Occipital lobe (tissue), 2 donors: Measurements from ENCODE around the gene METTL25B. TPM values are rescaled to one million over a fixed set of nuclear protein-coding genes. Genes with fewer than 3 reads are reported as not detected.
"Not testable (repeated sequence)": the region's sequence is repeated elsewhere in the genome, so short reads cannot be mapped to it uniquely, and the experiment has no call there.

Experiments used
- DNase-seq: peaks from one replicate; lab custom pipeline; 2025; lab: John Stamatoyannopoulos, UW
- total RNA-seq: library from RNA; depleted of rRNA; stranded (reverse); fragments of >200 nt; gene quantifications from one replicate; pipeline ENCODE4 v1.2.3, GENCODE V29; 2014

Gene METTL25B
- total RNA-seq, 1 donor from 2014 or later = 9.2 TPM

- DNase-seq = no peak
Observed at GRCh38 chr1:156747742-156748669, 19.7 kb downstream of the METTL25B start.

DNA sequence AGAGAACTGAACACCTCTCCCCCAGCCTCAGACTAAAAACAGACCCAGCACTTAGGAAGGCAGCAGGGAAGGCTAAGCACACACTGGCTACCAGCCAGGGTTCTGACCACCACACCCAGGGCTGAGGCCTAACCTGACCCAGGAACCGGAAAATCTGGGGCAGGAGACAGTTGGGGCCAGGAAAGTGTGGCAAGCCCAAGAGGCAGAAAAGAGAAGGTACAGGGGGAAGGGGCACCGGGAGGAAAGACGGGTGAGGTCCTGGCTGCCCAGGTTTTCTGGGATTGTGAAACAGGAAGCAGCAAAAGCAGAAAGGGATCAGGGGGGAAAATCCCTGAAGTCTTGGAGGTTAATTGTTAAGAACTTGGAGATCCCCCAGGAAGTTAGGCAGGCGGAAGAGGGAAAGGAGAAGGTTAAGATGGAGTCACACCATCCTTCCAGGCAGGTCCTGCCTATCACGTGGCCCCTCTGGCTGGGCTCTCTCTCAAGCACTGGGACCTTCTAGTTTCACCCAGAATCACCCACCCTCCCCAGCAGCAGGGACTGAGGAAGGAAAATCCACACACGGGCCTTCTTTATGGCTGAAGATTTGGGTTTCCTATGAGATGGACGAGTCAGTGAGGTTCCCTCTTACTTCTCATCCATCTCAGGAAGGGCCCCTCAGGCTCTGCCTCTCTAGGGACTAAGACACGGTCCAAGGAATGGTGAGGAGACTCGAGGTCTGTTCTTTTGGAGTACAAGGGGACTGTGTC lies 20.6 kb downstream of the METTL25B start:
- DNase-seq = no peak

DNA sequence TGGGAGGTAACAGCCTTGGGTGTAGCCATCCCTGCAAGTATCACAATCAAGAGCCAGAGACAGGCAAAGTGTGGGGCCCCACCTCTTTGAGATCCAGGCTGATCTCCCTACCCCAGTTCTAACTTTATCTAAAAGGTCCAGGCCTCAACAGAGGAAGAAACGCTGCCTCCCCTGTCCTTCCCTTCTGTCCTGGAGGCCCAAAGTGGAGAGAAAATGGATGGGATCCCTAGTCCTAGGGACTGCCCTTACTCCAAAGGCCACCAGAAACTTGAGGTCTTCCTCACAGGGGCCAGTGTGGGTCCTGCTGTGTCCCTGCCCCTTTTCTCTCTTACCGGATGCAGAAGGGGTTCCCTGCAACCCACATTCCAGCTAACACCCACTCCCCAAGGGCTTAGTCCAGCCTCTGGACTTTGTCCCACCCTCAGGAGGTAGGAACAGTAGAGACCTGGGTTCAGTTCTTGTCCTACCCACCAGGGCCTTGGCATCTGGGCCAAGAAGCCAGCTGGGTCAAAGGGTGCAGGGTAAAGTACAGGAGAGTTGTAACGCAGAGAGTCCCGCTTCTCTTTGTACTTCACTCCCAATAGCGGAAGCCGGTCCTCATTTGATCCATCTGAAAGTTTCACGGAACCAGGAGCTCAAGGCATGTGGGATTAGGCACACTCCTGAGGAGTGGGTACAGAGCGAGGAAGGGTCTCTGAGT lies 21.3 kb downstream of the METTL25B start:
- DNase-seq = no peak

DNA sequence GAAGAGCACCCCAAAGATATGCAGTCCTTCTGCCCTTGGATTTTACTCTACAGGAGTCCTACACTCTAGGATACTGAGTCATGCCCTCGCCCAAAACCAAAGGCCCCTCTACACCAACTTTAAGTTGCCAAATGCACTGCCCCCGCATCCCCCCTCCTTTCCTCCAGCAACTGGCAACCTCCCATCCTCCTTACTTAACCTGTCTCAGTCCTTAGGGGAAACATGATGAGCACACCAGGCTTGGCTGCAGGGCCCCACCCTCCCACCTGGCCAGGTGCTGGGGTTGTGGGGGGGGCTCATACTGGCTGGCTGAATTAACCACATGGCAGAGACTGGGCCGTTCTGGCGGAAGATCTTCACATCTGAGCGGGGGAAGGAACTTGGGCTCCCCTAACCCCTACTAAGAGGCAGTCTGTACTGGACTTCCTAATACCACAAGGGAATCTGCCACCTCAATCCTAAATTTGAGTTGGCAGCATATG lies 22.0 kb downstream of the METTL25B start:
- DNase-seq = no peak

DNA sequence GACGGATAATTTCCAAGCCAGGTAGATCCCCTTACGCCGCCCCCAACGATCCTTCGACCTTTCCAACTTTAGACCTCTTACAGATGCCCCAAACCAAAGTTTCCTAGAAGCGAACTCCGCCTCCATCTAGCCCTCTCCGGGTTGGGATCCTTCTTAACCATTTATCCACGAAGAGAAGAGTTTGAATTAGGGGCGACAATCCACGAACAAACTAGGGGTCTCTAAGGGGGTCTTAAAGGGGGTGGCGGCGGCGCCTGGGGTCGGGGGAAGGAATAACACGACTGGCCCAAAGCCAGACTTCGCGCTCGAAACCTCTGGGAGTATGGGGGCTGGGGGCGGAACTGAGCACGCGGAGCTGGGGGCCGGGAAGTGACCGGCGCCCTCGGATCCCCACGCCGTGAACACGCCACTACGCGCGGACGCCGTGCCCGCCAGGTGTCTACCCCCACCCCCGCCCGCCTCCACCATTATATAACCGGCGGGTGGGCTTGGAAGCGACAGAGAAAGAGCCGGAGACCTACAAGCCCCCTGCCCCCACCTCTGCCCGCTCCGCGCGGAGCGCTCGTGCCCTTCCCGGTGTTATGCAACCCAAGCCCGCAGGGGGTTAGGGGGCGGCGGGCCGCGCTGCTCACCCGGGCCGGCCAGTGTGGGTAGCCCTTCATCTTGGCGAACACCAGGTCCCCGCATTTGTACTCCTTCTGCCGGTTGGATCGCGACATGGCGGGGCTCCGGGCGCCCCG lies 22.6 kb downstream of the METTL25B start:
- no peak for DNase-seq

GRCh38 chr1:156751451-156751756 lies 23.1 kb downstream of the METTL25B start, which contains the start of gene HDGF:
HDGF (minus strand) TSS chr1:156751675; CDS start chr1:156751429, 246 bp downstream.
- DNase-seq = no peak

DNA sequence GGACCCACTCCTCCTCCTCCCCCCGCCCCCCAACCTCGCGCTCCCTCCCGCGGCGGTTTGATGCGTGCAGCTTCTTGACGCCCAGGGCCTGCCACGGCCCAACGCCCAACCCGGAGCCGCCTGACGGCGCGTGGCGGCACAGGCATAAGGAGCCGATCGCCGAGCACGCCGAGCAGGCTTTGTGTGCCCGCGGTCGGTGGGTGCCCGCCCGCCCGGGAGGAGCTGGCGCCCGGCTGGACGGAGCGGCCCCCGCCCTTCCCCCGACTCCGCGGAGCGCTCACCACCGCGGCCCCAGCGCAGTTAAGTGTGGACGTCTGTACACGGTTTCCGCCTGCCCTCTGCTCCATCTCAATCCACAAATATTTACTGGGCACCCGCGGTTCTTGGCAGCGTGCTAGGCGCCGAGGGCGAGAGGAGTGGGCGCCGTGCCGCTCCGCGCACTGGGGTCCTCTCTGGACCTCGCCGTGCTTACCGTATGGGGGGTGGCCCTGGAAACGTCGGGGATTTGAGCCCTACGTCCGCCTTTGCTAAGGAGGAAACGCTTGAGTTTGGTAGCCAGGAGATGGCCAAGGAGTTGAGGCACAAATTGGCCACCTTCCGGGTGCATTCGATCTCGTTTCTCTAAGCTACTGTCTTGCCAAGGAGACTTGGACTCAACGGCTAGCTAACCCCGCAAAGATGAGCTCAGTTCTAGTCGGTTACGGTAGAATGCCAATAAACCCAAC lies 23.6 kb downstream of the METTL25B start:
- peak; percentile 99 for DNase-seq

DNA sequence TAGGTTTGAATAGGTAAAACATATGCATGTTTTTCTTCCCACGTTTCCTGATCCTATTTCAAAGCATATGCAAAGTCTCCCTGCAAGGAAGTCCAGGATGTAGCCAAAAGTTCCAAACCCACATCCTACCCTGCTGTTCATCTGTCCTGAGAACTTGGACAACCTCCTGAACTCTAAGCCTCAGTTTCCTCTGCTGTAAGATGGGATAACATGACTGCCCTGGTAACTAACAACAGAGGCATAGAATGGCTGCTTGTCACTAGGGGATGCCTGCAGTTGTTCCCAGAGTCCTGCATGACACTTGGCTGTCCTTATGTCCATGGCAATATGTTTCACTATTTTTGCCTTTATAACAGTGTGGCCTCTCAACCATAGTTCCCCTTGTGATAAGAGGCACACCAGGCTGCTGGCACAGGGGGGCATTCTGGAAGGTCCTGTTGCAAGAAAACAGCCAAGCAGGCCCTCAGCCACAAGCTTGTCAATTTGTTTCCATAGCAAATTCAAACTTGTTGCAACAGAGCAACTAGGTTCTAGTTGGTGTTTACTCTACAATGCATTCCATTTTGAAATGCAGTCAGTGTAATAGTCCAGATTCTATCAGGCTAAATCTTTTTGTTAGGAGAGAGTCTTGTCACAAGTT lies 24.7 kb downstream of the METTL25B start:
- no peak for DNase-seq

DNA sequence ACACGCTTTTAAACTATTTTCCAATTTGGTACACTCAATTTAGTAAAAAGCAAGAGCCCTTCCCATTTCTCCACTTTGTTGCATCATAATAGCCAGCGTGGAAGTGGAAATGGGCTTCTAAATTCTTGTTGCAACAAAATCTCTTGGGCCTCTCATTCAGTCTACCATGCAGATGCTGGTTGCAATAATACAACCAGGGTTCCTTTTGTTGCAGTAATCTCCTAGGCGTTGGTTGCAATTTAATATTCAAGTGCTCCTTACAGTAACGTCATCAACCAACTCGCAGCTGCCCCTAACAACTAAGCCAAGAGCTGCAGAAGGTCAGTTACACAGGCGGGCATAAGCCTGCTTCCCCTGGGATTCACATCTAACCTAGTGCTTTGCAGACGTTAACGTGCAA lies 25.9 kb downstream of the METTL25B start:
- DNase-seq = no peak

DNA sequence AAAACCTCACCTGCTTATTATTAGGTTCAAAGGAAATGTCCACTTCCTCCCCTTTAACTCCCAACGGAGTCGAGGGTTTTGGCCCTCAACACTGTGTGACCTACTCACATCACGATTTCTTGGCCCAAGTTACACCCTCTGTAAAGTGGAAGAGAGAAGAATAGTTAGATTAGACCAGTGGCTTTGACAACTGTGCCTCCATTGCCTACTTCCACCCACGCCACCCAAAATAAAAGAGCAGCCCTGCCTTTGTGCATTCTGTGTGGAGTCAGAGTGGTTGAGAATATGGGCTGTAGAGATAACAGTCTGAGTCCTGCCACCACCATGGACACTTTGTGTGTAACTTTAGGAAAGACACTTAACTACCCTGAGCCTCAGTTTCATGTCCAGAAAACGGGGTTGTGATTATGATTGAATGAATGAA lies 27.3 kb downstream of the METTL25B start:
- no peak for DNase-seq

DNA sequence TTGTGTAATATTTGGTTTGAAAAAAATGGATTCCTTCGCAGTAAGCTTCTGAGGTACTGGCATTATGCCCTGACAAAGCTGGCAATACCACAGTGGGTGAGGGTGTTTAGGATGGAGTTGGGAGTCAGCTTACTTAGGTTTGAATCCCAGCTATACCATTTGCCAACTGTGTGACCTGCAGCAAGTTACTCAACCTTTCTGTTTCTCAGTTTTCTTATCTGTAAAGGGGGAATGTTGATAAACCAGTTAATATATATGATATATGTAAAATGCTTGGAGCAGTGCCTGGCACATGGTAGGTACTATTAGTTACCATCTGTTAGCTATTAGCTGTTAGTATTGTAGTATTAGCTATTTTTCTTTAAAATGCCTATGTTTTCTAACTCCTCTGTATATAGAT lies 28.1 kb downstream of the METTL25B start:
- no peak for DNase-seq

DNA sequence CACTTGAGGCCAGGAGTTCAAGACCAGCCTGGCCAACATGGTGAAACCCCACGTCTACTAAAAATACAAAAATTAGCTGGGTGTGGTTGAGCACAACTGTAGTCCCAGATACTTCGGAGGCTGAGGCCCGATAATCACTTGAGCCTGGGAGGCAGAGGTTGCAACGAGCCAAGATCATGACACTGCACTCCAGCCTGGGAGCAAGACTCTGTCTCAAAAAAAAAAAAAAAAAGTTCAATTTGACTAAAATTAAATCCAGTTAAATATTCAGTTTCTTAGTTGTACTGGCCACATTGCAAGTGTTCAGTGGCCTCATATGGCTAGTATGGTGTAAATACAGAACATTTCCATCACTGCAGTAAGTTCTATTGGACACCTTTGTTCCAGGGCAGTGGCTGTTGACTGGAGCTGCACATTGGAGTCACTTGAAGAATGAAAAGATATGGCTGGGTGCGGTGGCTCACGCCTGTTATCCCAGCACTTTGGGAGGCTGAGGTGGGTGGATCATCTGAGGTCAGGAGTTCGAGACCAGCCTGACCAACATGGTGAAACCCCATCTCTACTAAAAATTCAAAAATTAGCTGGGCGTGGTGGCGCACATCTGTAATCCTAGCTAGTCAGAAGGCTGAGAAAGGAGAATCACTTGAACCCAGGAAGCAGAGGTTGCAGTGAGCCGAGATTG lies 29.4 kb downstream of the METTL25B start:
- not testable (repeated sequence) for DNase-seq

GRCh38 chr1:156760092-156760795 lies 32.0 kb downstream of the METTL25B start:
- no peak for DNase-seq

- no peak for DNase-seq
Observed at GRCh38 chr1:156760796-156761104, 32.5 kb downstream of the METTL25B start.

DNA sequence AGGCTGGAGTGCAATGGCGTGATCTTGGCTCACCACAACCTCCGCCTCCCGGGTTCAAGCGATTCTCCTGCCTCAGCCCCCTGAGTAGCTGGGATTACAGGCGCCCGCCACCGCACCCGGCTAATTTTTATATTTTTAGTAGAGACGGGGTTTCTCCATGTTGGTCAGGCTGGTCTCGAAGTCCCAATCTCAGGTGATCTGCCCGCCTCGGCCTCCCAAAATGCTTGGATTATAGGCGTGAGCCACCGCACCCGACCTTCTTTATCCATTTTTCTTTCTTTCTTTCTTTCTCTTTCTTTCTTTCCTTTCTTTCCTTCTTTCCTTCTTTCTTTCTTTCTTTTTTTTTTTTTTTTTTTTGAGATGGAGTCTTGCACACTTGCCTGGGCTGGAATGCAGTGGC lies 36.9 kb downstream of the METTL25B start:
- DNase-seq = not testable (repeated sequence)

DNA sequence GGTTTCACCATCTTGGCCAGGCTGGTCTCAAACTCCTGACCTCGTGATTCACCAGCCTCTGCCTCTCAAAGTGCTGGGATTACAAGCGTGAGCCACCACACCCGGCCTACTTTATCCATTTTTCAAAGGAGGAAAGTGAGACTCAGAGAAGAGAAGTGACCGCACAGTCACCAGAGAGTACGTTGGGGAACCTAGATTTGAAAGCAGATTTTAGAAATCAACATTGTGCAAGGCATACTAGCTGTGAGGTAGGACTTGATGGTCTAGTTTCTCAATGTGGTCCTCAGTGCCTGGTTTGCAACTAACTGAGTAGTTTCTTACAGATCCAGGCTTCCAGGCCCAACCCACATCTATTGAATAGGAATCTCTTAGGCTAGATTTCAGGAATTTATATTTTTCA lies 37.4 kb downstream of the METTL25B start:
- DNase-seq = no peak

DNA sequence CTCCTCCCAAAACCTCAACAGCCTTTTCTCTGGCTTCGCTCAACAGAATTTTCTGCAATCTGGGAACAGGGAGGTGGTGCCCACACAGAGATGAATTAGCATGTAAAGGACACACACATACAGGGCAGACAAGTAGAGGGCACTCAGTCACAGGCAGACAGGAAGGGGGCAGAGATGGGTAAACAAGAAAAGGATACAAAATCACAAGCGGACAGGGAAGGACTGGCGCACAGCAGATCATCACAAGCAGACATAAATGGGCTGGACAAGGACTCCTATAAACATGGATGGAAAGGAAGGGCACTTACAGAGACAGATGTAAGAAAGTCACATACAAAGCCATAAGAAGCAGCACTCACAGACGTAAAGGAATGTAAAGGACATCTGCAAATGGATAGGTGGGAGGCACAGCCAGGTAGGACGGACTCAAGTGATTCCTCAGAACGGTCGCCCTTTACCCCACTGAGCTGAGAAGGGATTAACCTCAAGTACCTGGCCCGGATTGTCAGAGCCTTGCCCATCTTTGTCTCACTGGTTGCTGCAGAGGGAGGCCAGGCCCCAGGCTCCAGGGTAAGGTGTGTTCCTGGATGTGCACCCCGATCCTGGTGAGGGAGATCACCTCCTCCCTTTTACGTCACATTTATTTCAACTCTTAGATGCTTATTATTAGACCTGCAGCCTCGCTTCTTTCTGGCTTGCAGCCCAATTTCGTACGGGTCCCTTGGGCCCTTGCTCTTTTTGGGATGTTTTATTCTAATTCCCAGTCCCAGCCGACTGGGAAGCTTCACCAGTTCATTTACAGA lies 38.2 kb downstream of the METTL25B start:
- DNase-seq = peak; percentile 80
